Measurements from ENCODE around the gene DNPH1. TPM values are rescaled to one million over a fixed set of nuclear protein-coding genes. Genes with fewer than 3 reads are reported as not detected.

Gene DNPH1
- total and polyA plus RNA-seq, 9 of the 15 experiments (the other 6 are each of a cell fraction or from before 2014, with no cell fraction given) = 7.3 to 300 (median 68.7) TPM

DNA sequence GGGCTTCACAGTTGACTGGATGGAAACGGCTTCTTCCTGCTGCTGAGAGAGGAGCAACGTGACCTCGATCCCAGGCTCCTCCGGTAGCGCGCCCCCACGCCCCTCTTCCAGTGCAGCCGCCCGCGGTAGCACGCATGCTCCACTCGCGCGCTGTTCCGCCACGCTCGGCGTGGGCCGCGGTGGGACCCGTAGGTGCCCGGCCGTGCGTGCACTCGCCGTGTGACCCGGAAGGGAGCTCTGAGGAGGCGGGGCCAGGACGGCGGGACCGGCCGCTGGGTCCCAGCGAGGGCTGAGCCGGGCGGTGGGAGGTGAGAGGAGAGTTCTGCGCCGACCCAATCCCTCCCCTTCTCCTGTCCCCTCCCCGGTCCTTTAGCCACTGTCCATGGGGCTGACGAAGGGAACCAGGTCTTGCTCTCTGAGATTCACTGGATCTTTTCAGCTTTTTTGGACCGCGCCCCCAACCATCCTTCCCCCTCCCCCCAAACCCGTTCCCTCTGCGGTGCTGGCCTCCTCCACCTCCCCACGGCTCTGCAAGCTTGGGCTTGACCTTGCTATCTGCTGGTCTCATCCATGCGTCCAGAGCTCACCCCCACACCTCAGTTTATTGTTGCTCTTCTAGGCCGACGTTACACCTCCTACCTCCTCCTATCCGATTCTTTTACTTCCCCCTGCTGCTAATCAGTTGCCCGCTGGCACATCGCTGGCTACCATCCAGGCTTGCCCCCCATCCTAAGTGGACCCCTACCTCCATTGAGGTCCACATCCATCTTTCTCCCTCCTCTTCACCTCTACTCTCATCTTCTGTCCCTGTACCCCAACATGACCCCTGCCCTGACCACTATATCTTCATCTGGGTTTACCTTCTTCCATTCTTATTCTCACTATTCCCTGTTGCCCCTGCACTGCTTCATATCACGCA is 47.1 kb downstream of the DNPH1 start, which contains the start of gene CUL9 (continued):
- TF ChIP-seq, protein P1, sequence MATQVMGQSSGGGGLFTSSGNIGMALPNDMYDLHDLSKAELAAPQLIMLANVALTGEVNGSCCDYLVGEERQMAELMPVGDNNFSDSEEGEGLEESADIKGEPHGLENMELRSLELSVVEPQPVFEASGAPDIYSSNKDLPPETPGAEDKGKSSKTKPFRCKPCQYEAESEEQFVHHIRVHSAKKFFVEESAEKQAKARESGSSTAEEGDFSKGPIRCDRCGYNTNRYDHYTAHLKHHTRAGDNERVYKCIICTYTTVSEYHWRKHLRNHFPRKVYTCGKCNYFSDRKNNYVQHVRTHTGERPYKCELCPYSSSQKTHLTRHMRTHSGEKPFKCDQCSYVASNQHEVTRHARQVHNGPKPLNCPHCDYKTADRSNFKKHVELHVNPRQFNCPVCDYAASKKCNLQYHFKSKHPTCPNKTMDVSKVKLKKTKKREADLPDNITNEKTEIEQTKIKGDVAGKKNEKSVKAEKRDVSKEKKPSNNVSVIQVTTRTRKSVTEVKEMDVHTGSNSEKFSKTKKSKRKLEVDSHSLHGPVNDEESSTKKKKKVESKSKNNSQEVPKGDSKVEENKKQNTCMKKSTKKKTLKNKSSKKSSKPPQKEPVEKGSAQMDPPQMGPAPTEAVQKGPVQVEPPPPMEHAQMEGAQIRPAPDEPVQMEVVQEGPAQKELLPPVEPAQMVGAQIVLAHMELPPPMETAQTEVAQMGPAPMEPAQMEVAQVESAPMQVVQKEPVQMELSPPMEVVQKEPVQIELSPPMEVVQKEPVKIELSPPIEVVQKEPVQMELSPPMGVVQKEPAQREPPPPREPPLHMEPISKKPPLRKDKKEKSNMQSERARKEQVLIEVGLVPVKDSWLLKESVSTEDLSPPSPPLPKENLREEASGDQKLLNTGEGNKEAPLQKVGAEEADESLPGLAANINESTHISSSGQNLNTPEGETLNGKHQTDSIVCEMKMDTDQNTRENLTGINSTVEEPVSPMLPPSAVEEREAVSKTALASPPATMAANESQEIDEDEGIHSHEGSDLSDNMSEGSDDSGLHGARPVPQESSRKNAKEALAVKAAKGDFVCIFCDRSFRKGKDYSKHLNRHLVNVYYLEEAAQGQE (IDR thresholded peaks at IDR 0.05; ENCODE audit: borderline replicate concordance) = no peak; the same call in 1 of the 2 replicates
- TF ChIP-seq, protein P1 (CRISPR knock-in tag; IDR thresholded peaks at IDR 0.05; ENCODE audit: low read depth) = 0 out of 2 replicates have a peak, but pooled peaks have one; percentile 37
- TF ChIP-seq, protein P2, sequence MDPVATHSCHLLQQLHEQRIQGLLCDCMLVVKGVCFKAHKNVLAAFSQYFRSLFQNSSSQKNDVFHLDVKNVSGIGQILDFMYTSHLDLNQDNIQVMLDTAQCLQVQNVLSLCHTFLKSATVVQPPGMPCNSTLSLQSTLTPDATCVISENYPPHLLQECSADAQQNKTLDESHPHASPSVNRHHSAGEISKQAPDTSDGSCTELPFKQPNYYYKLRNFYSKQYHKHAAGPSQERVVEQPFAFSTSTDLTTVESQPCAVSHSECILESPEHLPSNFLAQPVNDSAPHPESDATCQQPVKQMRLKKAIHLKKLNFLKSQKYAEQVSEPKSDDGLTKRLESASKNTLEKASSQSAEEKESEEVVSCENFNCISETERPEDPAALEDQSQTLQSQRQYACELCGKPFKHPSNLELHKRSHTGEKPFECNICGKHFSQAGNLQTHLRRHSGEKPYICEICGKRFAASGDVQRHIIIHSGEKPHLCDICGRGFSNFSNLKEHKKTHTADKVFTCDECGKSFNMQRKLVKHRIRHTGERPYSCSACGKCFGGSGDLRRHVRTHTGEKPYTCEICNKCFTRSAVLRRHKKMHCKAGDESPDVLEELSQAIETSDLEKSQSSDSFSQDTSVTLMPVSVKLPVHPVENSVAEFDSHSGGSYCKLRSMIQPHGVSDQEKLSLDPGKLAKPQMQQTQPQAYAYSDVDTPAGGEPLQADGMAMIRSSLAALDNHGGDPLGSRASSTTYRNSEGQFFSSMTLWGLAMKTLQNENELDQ (CRISPR knock-in tag; IDR thresholded peaks at IDR 0.05; ENCODE audit: borderline replicate concordance) = 0 out of 2 replicates have a peak, but pooled peaks have one; percentile 55
- peak; percentile 68 for TF ChIP-seq HNRNPLL (IDR thresholded peaks at IDR 0.05; ENCODE audit: low read depth, low read length, poor library complexity, severe bottlenecking)
- TF ChIP-seq, protein P3, sequence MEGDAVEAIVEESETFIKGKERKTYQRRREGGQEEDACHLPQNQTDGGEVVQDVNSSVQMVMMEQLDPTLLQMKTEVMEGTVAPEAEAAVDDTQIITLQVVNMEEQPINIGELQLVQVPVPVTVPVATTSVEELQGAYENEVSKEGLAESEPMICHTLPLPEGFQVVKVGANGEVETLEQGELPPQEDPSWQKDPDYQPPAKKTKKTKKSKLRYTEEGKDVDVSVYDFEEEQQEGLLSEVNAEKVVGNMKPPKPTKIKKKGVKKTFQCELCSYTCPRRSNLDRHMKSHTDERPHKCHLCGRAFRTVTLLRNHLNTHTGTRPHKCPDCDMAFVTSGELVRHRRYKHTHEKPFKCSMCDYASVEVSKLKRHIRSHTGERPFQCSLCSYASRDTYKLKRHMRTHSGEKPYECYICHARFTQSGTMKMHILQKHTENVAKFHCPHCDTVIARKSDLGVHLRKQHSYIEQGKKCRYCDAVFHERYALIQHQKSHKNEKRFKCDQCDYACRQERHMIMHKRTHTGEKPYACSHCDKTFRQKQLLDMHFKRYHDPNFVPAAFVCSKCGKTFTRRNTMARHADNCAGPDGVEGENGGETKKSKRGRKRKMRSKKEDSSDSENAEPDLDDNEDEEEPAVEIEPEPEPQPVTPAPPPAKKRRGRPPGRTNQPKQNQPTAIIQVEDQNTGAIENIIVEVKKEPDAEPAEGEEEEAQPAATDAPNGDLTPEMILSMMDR (IDR thresholded peaks at IDR 0.05 in 2 of 3, conservative IDR thresholded peaks at IDR 0.05 in 1 of 3; ENCODE audit: insufficient read depth in 2 of 3, low read depth in 1 of 3, low read length in 3 of 3) = no peak
- TF ChIP-seq, protein P4, sequence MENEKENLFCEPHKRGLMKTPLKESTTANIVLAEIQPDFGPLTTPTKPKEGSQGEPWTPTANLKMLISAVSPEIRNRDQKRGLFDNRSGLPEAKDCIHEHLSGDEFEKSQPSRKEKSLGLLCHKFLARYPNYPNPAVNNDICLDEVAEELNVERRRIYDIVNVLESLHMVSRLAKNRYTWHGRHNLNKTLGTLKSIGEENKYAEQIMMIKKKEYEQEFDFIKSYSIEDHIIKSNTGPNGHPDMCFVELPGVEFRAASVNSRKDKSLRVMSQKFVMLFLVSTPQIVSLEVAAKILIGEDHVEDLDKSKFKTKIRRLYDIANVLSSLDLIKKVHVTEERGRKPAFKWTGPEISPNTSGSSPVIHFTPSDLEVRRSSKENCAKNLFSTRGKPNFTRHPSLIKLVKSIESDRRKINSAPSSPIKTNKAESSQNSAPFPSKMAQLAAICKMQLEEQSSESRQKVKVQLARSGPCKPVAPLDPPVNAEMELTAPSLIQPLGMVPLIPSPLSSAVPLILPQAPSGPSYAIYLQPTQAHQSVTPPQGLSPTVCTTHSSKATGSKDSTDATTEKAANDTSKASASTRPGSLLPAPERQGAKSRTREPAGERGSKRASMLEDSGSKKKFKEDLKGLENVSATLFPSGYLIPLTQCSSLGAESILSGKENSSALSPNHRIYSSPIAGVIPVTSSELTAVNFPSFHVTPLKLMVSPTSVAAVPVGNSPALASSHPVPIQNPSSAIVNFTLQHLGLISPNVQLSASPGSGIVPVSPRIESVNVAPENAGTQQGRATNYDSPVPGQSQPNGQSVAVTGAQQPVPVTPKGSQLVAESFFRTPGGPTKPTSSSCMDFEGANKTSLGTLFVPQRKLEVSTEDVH (IDR thresholded peaks at IDR 0.05; ENCODE audit: low read depth, partially characterized antibody) = peak; percentile 80
- TF ChIP-seq, protein P5, sequence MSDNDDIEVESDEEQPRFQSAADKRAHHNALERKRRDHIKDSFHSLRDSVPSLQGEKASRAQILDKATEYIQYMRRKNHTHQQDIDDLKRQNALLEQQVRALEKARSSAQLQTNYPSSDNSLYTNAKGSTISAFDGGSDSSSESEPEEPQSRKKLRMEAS (CRISPR knock-in tag; IDR thresholded peaks at IDR 0.05) = peak; percentile 99
